ENCODE results near the gene SLC25A21. TPM values are rescaled to one million over a fixed set of nuclear protein-coding genes. Genes with fewer than 3 reads are reported as not detected.

The SLC25A21 gene
- total RNA-seq, 2 experiments from 2014 or later = not detected

GRCh38 chr14:36784541-36784940 is 387.9 kb downstream of the SLC25A21 start:
- H3K4me3 Mint-ChIP-seq = no peak overlapping the region
- peaks cover 14% of the 10 kb centered on the region for H3K9me3 Mint-ChIP-seq
- no peaks in the 10 kb centered on the region for H3K36me3 Mint-ChIP-seq (ENCODE audit: low read depth)
- H3K27ac Mint-ChIP-seq = no peak overlapping the region
- TF ChIP-seq CTCF (IDR thresholded peaks at IDR 0.05) = no peak
- intact Hi-C loops (cut with micrococcal nuclease) = no loop called here
- H3K27me3 Mint-ChIP-seq = peaks cover 1% of the 10 kb centered on the region
- no peaks in the 10 kb centered on the region for H3K4me1 Mint-ChIP-seq (ENCODE audit: low read depth)
- ChIA-PET POLR2A (no interaction called here), CTCF (no interaction called here)
- DNase-seq (no peak), ATAC-seq (no peak)

GRCh38 chr14:36781897-36782296 is 390.5 kb downstream of the SLC25A21 start:
- no peak for ATAC-seq

GRCh38 chr14:36773558-36773957 is 398.8 kb downstream of the SLC25A21 start:
- Mint-ChIP-seq H3K4me1 (ENCODE audit: low read depth) (no peaks in the 10 kb centered on the region), H3K36me3 (ENCODE audit: low read depth) (no peaks in the 10 kb centered on the region), H3K9me3 (peaks cover 1% of the 10 kb centered on the region), H3K27me3 (no peaks in the 10 kb centered on the region), H3K4me3 (no peak overlapping the region), H3K27ac (no peak overlapping the region)
- ATAC-seq = no peak
- POLR2A ChIA-PET = no interaction called here
- TF ChIP-seq CTCF (IDR thresholded peaks at IDR 0.05) = no peak
- no peak for DNase-seq
- CTCF ChIA-PET = no interaction called here
- intact Hi-C loops (cut with micrococcal nuclease) = no loop called here

More at GRCh38 chr14:36781897-36782296, 390.5 kb downstream of the SLC25A21 start:
- no peak for DNase-seq
- intact Hi-C loops (cut with micrococcal nuclease) = no loop called here
- peaks cover 16% of the 10 kb centered on the region for H3K9me3 Mint-ChIP-seq
- peaks cover 1% of the 10 kb centered on the region for H3K27me3 Mint-ChIP-seq
- ChIA-PET CTCF (no interaction called here), POLR2A (no interaction called here)
- no peak overlapping the region for H3K4me3 Mint-ChIP-seq
- no peaks in the 10 kb centered on the region for H3K4me1 Mint-ChIP-seq (ENCODE audit: low read depth)
- TF ChIP-seq CTCF (IDR thresholded peaks at IDR 0.05) = no peak
- no peaks in the 10 kb centered on the region for H3K36me3 Mint-ChIP-seq (ENCODE audit: low read depth)
- H3K27ac Mint-ChIP-seq = no peak overlapping the region

- ATAC-seq (no peak), DNase-seq (no peak)
- Mint-ChIP-seq H3K36me3 (ENCODE audit: low read depth) (no peaks in the 10 kb centered on the region), H3K27ac (no peak overlapping the region), H3K9me3 (peaks cover 1% of the 10 kb centered on the region), H3K4me3 (no peak overlapping the region), H3K4me1 (ENCODE audit: low read depth) (no peaks in the 10 kb centered on the region), H3K27me3 (no peaks in the 10 kb centered on the region)
- POLR2A ChIA-PET = no interaction called here
- intact Hi-C loops (cut with micrococcal nuclease) = no loop called here
- TF ChIP-seq CTCF (IDR thresholded peaks at IDR 0.05) = no peak
- CTCF ChIA-PET = no interaction called here
These were observed 399.3 kb downstream of the SLC25A21 start for GRCh38 chr14:36773136-36773540.

- POLR2A ChIA-PET = no interaction called here
- no peaks in the 10 kb centered on the region for H3K36me3 Mint-ChIP-seq (ENCODE audit: low read depth)
- H3K4me1 Mint-ChIP-seq (ENCODE audit: low read depth) = no peaks in the 10 kb centered on the region
- H3K4me3 Mint-ChIP-seq = no peak overlapping the region
- no peaks in the 10 kb centered on the region for H3K27me3 Mint-ChIP-seq
- CTCF ChIA-PET = no interaction called here
- no peak for TF ChIP-seq CTCF (IDR thresholded peaks at IDR 0.05)
- intact Hi-C loops (cut with micrococcal nuclease) = no loop called here
- no peak for DNase-seq
- ATAC-seq = no peak
- H3K9me3 Mint-ChIP-seq = no peaks in the 10 kb centered on the region
- H3K27ac Mint-ChIP-seq = no peak overlapping the region
These were observed 401.3 kb downstream of the SLC25A21 start for GRCh38 chr14:36771028-36771640.

Measured in activated CD8-positive, alpha-beta T cell treated with anti-CD3 and anti-CD28 coated beads for 36 hours (primary cell).